NCI-H1436 (cell line): ENCODE measurements around the gene PDE6A.
"Not testable (repeated sequence)": the region's sequence is repeated elsewhere in the genome, so short reads cannot be mapped to it uniquely, and the experiment has no call there.

ENCODE experiments used
- DNase-seq: peaks from one replicate; lab custom pipeline; 2025; lab: John Stamatoyannopoulos, UW

The PDE6A gene

GRCh38 chr5:149894237-149894636 is 50.4 kb downstream of the PDE6A start:
- DNase-seq = no peak

- no peak for DNase-seq
Observed at GRCh38 chr5:149893403-149893931, 51.1 kb downstream of the PDE6A start.

- DNase-seq = no peak
Observed at GRCh38 chr5:149892594-149892993, 52.0 kb downstream of the PDE6A start.

- no peak for DNase-seq
Observed at GRCh38 chr5:149888280-149888679, 56.3 kb downstream of the PDE6A start.

GRCh38 chr5:149887622-149888183 is 56.9 kb downstream of the PDE6A start:
- DNase-seq = no peak

GRCh38 chr5:149886692-149887470 is 57.7 kb downstream of the PDE6A start:
- DNase-seq = no peak

- DNase-seq = no peak
Observed at GRCh38 chr5:149886060-149886459, 58.5 kb downstream of the PDE6A start.

GRCh38 chr5:149885513-149885912 is 59.1 kb downstream of the PDE6A start:
- no peak for DNase-seq

- no peak for DNase-seq
Observed at GRCh38 chr5:149883550-149883949, 61.0 kb downstream of the PDE6A start.

GRCh38 chr5:149882633-149883032 is 62.0 kb downstream of the PDE6A start:
- not testable (repeated sequence) for DNase-seq

- DNase-seq = no peak
Observed at GRCh38 chr5:149881874-149882273, 62.7 kb downstream of the PDE6A start.

- no peak for DNase-seq
Observed at GRCh38 chr5:149881069-149881622, 63.4 kb downstream of the PDE6A start.

- DNase-seq = not testable (repeated sequence)
Observed at GRCh38 chr5:149879593-149879992, 65.0 kb downstream of the PDE6A start.

- no peak for DNase-seq
Observed at GRCh38 chr5:149878371-149878770, 66.2 kb downstream of the PDE6A start.

GRCh38 chr5:149873896-149874295 is 70.7 kb downstream of the PDE6A start:
- no peak for DNase-seq

GRCh38 chr5:149872351-149873040 is 72.1 kb downstream of the PDE6A start:
- no peak for DNase-seq

- DNase-seq = no peak
Observed at GRCh38 chr5:149871471-149871870, 73.1 kb downstream of the PDE6A start.

GRCh38 chr5:149870697-149871096 is 73.9 kb downstream of the PDE6A start:
- DNase-seq = no peak

GRCh38 chr5:149870232-149870631 is 74.4 kb downstream of the PDE6A start:
- no peak for DNase-seq

- no peak for DNase-seq
Observed at GRCh38 chr5:149869411-149869821, 75.2 kb downstream of the PDE6A start.

- DNase-seq = no peak
Observed at GRCh38 chr5:149865746-149866145, 78.8 kb downstream of the PDE6A start.

- DNase-seq = no peak
Observed at GRCh38 chr5:149863830-149864229, 80.8 kb downstream of the PDE6A start.

GRCh38 chr5:149863176-149863575 is 81.4 kb downstream of the PDE6A start:
- no peak for DNase-seq
